Measurements from ENCODE around the gene SUN5. TPM values are rescaled to one million over a fixed set of nuclear protein-coding genes. Genes with fewer than 3 reads are reported as not detected.

SUN5 gene
- total and polyA plus RNA-seq, 7 donors = not detected

- WGBS, 3 donors = 76 to 83% (median 81%) methylated on average over 7 of the region's 7 CpGs
- intact Hi-C loops (cut with DNase I) = no loop called here
- no peak for TF ChIP-seq CTCF (IDR thresholded peaks at IDR 0.05)
- Histone ChIP-seq H3K4me3 (no peak overlapping the region), H3K27me3 (ENCODE audit: insufficient read depth in 3 of 3, low read length in 2 of 3) (no peaks in the 10 kb centered on the region), H3K9me3 (no peaks in the 10 kb centered on the region), H3K27ac (no peak overlapping the region), H3K36me3 (ENCODE audit: insufficient read depth in 1 of 2, low read depth in 1 of 2) (no peaks in the 10 kb centered on the region), H3K4me1 (no peaks in the 10 kb centered on the region)
- no peak for DNase-seq
- ATAC-seq = no peak
Measured at GRCh38 chr20:33002087-33002808, 2.0 kb downstream of the SUN5 start.

DNA sequence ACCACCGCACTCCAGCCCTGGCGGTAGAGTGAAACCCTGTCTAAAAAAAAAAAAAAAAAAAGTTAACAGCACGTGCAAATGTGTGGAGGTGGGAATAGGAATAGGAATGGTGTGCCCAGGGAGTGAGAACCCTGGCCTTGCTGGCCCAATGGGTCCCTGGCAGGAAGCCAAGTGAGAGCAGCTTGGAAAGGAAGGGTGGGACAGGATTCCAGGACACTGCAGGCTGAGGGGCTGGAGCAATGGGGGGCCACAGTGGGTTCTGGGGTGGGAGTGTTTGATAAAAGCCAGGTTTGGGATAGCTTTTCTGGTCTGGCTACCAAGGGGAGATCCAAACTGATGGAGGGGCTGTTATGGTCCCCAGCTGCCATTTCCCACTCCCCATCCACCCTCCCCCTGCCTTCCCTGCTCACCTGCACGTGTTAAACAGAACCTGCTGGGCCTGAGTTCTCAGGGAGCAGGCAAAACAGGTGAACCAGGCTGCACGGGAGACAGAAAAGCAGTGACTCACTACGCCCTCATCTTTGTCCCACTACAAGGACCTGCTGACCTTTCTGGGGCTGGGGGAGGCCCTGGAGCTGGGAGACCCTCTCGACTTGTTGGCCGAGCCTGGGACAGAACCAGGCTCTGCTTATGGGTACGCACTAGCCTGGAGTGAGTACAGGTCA lies 3.3 kb downstream of the SUN5 start:
- H3K36me3 ChIP-seq (ENCODE audit: insufficient read depth in 1 of 2, low read depth in 1 of 2) = no peaks in the 10 kb centered on the region
- no peaks in the 10 kb centered on the region for H3K4me1 ChIP-seq
- intact Hi-C loops (cut with DNase I) = no loop called here
- TF ChIP-seq CTCF (IDR thresholded peaks at IDR 0.05) = no peak
- no peak overlapping the region for H3K27ac ChIP-seq
- no peak overlapping the region for H3K4me3 ChIP-seq
- H3K9me3 ChIP-seq = no peaks in the 10 kb centered on the region
- WGBS, 3 donors = 54 to 58% (median 58%) methylated on average over 9 of the region's 9 CpGs
- H3K27me3 ChIP-seq (ENCODE audit: insufficient read depth in 3 of 3, low read length in 2 of 3) = no peaks in the 10 kb centered on the region
- DNase-seq (no peak), ATAC-seq (no peak)

- H3K4me3 ChIP-seq = no peak overlapping the region
- no peaks in the 10 kb centered on the region for H3K36me3 ChIP-seq (ENCODE audit: insufficient read depth in 1 of 2, low read depth in 1 of 2)
- ATAC-seq (no peak), DNase-seq (no peak)
- WGBS, 3 donors = 48 to 64% (median 57%) methylated on average over 9 of the region's 9 CpGs
- H3K4me1 ChIP-seq = no peaks in the 10 kb centered on the region
- peaks cover 0 to 2% (median 0%) of the 10 kb centered on the region in 3 donors for H3K27me3 ChIP-seq (ENCODE audit: insufficient read depth in 3 of 3, low read length in 2 of 3)
- intact Hi-C loops (cut with DNase I) = no loop called here
- TF ChIP-seq CTCF (IDR thresholded peaks at IDR 0.05) = no peak
- no peak overlapping the region for H3K27ac ChIP-seq
- peaks cover 3% of the 10 kb centered on the region for H3K9me3 ChIP-seq
Measured at GRCh38 chr20:32999603-33000250, 4.5 kb downstream of the SUN5 start.

DNA sequence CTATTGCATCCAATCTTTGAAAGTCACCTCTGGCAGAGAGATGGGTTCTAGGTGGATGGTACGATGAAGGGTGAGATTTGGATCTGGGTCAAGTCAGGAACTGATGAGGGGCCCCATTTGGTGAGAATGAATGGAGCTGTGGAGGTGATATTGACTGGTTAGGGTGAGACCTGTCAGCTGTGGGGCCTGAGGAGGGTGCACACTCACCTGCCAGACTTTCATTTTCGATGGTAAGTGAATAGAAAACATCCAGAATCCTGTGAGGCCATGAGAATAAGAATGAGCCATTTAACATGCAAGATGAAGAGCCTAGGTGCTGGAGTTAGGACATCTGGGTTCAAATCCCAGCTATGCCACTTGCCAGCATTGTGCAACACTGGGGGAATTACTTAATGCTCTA lies 6.8 kb downstream of the SUN5 start:
- peaks cover 3% of the 10 kb centered on the region for H3K9me3 ChIP-seq
- intact Hi-C loops (cut with DNase I) = no loop called here
- no peaks in the 10 kb centered on the region for H3K4me1 ChIP-seq
- ATAC-seq = no peak
- no peak for TF ChIP-seq CTCF (IDR thresholded peaks at IDR 0.05)
- H3K27ac ChIP-seq = no peak overlapping the region
- H3K27me3 ChIP-seq (ENCODE audit: insufficient read depth in 3 of 3, low read length in 2 of 3) = peaks cover 0 to 2% (median 0%) of the 10 kb centered on the region in 3 donors
- H3K36me3 ChIP-seq (ENCODE audit: insufficient read depth in 1 of 2, low read depth in 1 of 2) = no peaks in the 10 kb centered on the region
- no peak overlapping the region for H3K4me3 ChIP-seq
- DNase-seq = no peak
- WGBS, 3 donors = 65 to 80% (median 71%) methylated on average over 2 of the region's 2 CpGs

All from psoas muscle (tissue), 8 donors.